ENCODE results near the gene TMEM62. TPM values are rescaled to one million over a fixed set of nuclear protein-coding genes. Genes with fewer than 3 reads are reported as not detected.
A peak's percentile ranks its signal among the peaks of the same experiment; 100 is the strongest.

TMEM62 gene
- total and polyA plus RNA-seq, 8 donors: 16.7 to 31.0 (median 19.7) TPM

DNA sequence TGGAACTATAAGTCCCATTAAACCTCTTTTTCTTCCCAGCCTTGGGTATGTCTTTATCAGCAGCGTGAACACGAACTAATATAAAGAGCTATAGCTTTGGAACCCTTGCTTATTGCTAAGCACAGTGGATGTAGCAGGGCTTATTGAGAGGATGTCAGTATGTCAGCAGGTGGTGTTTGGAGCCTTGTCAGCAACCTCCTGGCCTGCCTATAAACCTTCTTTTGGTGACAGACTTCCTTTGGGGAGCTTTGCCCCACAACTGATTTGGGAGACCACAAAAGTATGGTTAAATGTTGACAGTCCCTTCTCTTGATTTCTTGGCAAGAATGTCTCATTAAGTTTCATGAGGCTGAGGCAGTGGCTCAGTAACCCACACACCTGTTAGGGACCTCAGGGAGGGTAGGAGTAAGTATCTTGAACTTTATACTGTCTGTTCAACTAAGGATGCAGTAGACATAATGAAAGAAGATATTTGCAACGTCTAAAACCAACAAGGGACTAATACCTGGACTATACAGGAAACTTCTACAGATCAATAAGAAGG, 66.6 kb downstream of the TMEM62 start:
- ATAC-seq (no peak), DNase-seq (no peak)
- H3K36me3 ChIP-seq: peaks cover 0 to 35% of the 10 kb centered on the region in 2 donors
- H3K27ac ChIP-seq: no peak overlapping the region
- TF ChIP-seq, protein P1, sequence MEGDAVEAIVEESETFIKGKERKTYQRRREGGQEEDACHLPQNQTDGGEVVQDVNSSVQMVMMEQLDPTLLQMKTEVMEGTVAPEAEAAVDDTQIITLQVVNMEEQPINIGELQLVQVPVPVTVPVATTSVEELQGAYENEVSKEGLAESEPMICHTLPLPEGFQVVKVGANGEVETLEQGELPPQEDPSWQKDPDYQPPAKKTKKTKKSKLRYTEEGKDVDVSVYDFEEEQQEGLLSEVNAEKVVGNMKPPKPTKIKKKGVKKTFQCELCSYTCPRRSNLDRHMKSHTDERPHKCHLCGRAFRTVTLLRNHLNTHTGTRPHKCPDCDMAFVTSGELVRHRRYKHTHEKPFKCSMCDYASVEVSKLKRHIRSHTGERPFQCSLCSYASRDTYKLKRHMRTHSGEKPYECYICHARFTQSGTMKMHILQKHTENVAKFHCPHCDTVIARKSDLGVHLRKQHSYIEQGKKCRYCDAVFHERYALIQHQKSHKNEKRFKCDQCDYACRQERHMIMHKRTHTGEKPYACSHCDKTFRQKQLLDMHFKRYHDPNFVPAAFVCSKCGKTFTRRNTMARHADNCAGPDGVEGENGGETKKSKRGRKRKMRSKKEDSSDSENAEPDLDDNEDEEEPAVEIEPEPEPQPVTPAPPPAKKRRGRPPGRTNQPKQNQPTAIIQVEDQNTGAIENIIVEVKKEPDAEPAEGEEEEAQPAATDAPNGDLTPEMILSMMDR (IDR thresholded peaks at IDR 0.05): no peak
- H3K9me3 ChIP-seq: no peaks in the 10 kb centered on the region
- intact Hi-C loops (cut with DNase I): no loop called here
- no peak overlapping the region for H3K4me3 ChIP-seq
- H3K4me1 ChIP-seq: no peaks in the 10 kb centered on the region
- no peaks in the 10 kb centered on the region for H3K27me3 ChIP-seq

DNA sequence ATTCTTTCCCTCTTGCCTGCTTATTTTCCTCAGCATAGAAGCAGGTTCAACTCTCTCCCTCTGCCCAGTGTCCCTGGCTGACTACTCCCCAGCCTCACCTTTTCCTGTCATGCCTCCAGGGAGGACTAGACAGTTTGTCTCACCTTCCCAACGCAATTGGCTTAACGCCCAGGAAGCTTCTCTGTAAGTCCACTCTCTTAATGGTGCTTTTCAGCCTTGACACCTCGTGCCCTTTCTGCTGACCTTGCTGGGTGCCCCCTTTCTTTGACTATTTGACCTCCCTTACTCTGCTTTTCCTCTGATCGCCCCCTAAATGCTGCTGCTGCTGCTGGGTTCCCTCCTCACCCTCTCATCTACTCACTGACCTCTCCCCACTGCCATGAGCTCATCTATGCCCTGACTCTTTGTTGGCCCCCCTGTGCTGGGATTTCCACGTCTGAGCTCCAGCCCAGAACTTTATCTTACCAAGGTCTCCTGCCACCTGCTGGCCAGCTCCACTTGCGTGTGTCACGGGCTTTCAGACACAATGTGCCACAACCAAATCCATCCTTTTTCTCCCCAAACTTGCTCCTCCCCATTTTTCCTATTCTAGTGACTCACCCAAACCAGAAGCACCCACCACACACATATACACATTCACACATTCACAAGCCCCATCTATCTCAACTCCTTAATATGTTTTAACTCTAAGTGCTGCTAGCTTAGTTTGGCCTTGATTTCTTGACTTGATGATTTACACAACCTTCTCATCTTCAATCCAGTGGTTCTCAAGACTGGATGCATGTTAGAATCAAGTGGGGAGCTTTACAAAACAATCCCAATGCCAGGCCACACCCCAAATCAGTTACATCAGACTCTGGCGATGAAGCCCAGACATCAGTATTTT, 70.9 kb downstream of the TMEM62 start:
- Histone ChIP-seq H3K27ac (no peak overlapping the region), H3K4me3 (no peak overlapping the region), H3K36me3 (no peaks in the 10 kb centered on the region), H3K4me1 (no peaks in the 10 kb centered on the region), H3K9me3 (no peaks in the 10 kb centered on the region), H3K27me3 (peaks cover 0 to 16% of the 10 kb centered on the region in 2 donors)
- TF ChIP-seq, protein P1 (IDR thresholded peaks at IDR 0.05): peak; percentile 36 to 38
- peak; percentile 69 for ATAC-seq
- peak in 1 of 4 donors; percentile 44 for DNase-seq
- intact Hi-C loops (cut with DNase I): no loop called here

DNA sequence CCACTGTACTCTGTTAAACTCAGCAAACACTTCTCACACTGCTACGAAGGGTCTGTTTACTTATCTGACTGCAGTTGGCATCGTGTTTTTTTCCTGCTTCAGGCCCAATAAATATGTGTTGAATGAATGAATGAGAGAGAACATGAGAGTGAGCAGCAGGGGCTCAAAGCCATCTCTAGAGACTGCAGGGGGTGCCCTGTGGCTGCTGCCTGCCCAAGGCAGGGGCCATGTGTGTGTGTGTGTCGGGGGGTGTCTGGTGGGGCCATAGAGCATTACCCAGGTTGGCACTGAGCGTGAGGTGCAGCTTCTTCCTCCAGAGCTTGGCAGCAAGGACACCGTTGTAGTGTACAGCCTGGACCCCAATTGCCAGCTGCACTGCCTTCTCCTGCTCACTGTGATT, 72.7 kb downstream of the TMEM62 start:
- H3K4me1 ChIP-seq: no peaks in the 10 kb centered on the region
- H3K27me3 ChIP-seq: peaks cover 0 to 29% of the 10 kb centered on the region in 2 donors
- no peak overlapping the region for H3K27ac ChIP-seq
- DNase-seq: no peak
- no peak overlapping the region for H3K4me3 ChIP-seq
- no peaks in the 10 kb centered on the region for H3K9me3 ChIP-seq
- intact Hi-C loops (cut with DNase I): no loop called here
- no peak for ATAC-seq
- no peaks in the 10 kb centered on the region for H3K36me3 ChIP-seq
- TF ChIP-seq, protein P1 (IDR thresholded peaks at IDR 0.05): no peak

DNA sequence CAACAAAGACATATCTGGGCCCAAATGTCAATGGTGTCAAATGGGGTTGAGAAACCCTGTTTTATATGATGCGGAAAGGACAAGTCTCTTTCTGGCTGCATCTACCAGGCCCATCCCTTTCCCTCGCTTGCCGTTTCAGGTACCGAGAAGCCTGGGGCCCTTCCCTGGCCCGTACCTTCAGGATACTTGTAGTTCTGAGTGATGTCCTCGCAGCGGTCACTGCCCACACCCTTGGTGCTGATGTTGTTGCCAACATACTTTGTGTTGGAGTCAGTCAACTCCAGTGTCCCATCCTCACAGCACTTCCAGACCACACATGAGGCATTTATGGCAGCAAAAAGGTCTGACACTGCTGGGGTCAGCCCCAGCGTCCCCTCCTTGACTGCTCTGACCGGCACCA, 73.6 kb downstream of the TMEM62 start:
- TF ChIP-seq, protein P1 (IDR thresholded peaks at IDR 0.05): no peak
- intact Hi-C loops (cut with DNase I): no loop called here
- ATAC-seq (no peak), DNase-seq (no peak)
- Histone ChIP-seq H3K9me3 (no peaks in the 10 kb centered on the region), H3K4me3 (no peak overlapping the region), H3K27me3 (peaks cover 0 to 29% of the 10 kb centered on the region in 2 donors), H3K36me3 (no peaks in the 10 kb centered on the region), H3K4me1 (no peaks in the 10 kb centered on the region), H3K27ac (no peak overlapping the region)

Measured in left lung (tissue), 10 donors.